K562 (cell line): ENCODE data around the gene AMPD1. TPM values are rescaled to one million over a fixed set of nuclear protein-coding genes. Genes with fewer than 3 reads are reported as not detected.

ENCODE experiments used
- AFF4 ChIP-seq: sonication (generic); formaldehyde crosslinking; IDR thresholded peaks from 2 replicates; pipeline ENCODE4 v1.8.0; 2023; ENCODE audit warnings: mild to moderate bottlenecking, missing genetic modification reagents
- BRD9 ChIP-seq: fragments of 450-650 bp; IDR thresholded peaks from 2 replicates; pipeline ENCODE4 v1.6.1; 2018; ENCODE audit warnings: low read depth; ENCODE audit not compliant: partially characterized antibody
- CBX3 ChIP-seq, 2 experiments: IDR thresholded peaks; 1 replicate in 1 of 2; 2 replicates in 1 of 2; pipeline ENCODE4 v1.6.1; 2012; ENCODE audit warnings: inconsistent platforms in 2 of 2, low read length in 2 of 2, borderline replicate concordance in 1 of 2, control low read depth in 1 of 2
- EHMT2 ChIP-seq: fragments of 450-650 bp; IDR thresholded peaks from 2 replicates; pipeline ENCODE4 v1.6.1; 2018; ENCODE audit warnings: antibody characterized with exemption
- ELF1 ChIP-seq: fragments of 200-800 bp; sonication (Bioruptor generic); IDR thresholded peaks from 2 replicates; pipeline ENCODE4 v1.6.1; 2016; ENCODE audit warnings: missing genetic modification characterization, missing compliant biosample characterization
- EP400 ChIP-seq: fragments of 450-650 bp; IDR thresholded peaks from 2 replicates; pipeline ENCODE4 v1.6.1; 2017; ENCODE audit warnings: antibody characterized with exemption, mild to moderate bottlenecking, moderate library complexity
- FIP1L1 ChIP-seq: fragments of 200-400 bp; formaldehyde crosslinking; IDR thresholded peaks from 2 replicates; pipeline ENCODE4 v1.6.1; 2018; ENCODE audit warnings: mild to moderate bottlenecking, low read depth, low read length; ENCODE audit not compliant: poor library complexity, severe bottlenecking
- FOXA1 ChIP-seq: fragments of 450-650 bp; IDR thresholded peaks from 2 replicates; pipeline ENCODE4 v1.6.1; 2016; ENCODE audit warnings: mild to moderate bottlenecking, borderline replicate concordance
- FUS ChIP-seq: fragments of 200-400 bp; formaldehyde crosslinking; optimal IDR thresholded peaks from 2 replicates; pipeline ENCODE3; 2017; ENCODE audit warnings: low read depth, low read length
- IRF1 ChIP-seq: sonication (generic); formaldehyde crosslinking; IDR thresholded peaks from 2 replicates; pipeline ENCODE4 v1.8.0; 2022; ENCODE audit warnings: missing genetic modification reagents, mild to moderate bottlenecking, borderline replicate concordance
- MAZ ChIP-seq, 2 experiments: fragments of 450-650 bp in 1 of 2; sonication (generic) in 1 of 2; formaldehyde crosslinking; IDR thresholded peaks in 1 of 2; conservative IDR thresholded peaks in 1 of 2; 2 replicates each; pipeline versions ENCODE4 v1.4.0 to v1.5.0; 2020; ENCODE audit warnings: mild to moderate bottlenecking in 1 of 2, missing genetic modification reagents in 1 of 2
- POLR2AphosphoS2 ChIP-seq: IDR thresholded peaks from 2 replicates; pipeline ENCODE4 v1.6.1; 2012; ENCODE audit warnings: low read length, improper control_type of control experiment
- RFX1 ChIP-seq: fragments of 450-650 bp; IDR thresholded peaks from 2 replicates; pipeline ENCODE4 v1.6.1; 2016; ENCODE audit warnings: mild to moderate bottlenecking, moderate library complexity
- XRCC3 ChIP-seq: fragments of 450-650 bp; IDR thresholded peaks from 2 replicates; pipeline ENCODE4 v1.6.1; 2017; ENCODE audit warnings: mild to moderate bottlenecking, moderate library complexity
- ZNF224 ChIP-seq: sonication (generic); formaldehyde crosslinking; IDR thresholded peaks from 2 replicates; pipeline ENCODE4 v1.8.0; 2022; ENCODE audit warnings: mild to moderate bottlenecking, missing genetic modification reagents
- ZNF232 ChIP-seq: sonication (generic); formaldehyde crosslinking; IDR thresholded peaks from 2 replicates; pipeline ENCODE4 v1.8.0; 2022; ENCODE audit warnings: mild to moderate bottlenecking, missing genetic modification reagents
- ZSCAN29 ChIP-seq: fragments of 450-650 bp; IDR thresholded peaks from 2 replicates; pipeline ENCODE4 v1.6.1; 2017
- polyA plus RNA-seq, 8 experiments: library from polyadenylated mRNA; depleted of rRNA in 4 of 8; stranded (reverse) in 5 of 8; unstranded in 3 of 8; fragments of >200 nt; fragmentation: Nextera tagmentation in 2 of 8; fragmentation: Illumina TruSeq in 1 of 8; extraction: Ambion mirVana in 2 of 8; extraction: Trizol in 1 of 8; gene quantifications; 2 replicates each; pipeline versions ENCODE4 v1.2.1 to v1.2.3, GENCODE V29; 2011 to 2014; ENCODE audit warnings: inconsistent platforms in 1 of 8, missing spikeins in 1 of 8
- total RNA-seq, 7 experiments: library from RNA; depleted of rRNA in 6 of 7; stranded (reverse); fragments of >200 nt in 6 of 7; fragmentation: Illumina TruSeq in 2 of 7; extraction: Trizol in 2 of 7; gene quantifications; 2 replicates each; pipeline versions ENCODE4 v1.2.1 to v1.2.3, GENCODE V29; 2011 to 2021; ENCODE audit warnings: low replicate concordance in 1 of 7
- TF ChIP-seq, protein P1 (sequence below): fragments of 450-650 bp; IDR thresholded peaks from 2 replicates; pipeline ENCODE4 v1.6.1; 2016; ENCODE audit warnings: mild to moderate bottlenecking
- TF ChIP-seq, protein P2 (sequence below): fragments of 250-450 bp; sonication (Bioruptor Pico); IDR thresholded peaks from 2 replicates; pipeline ENCODE4 v1.8.0; 2022; ENCODE audit warnings: inconsistent platforms, mild to moderate bottlenecking, moderate library complexity, borderline replicate concordance

Gene AMPD1
- total and polyA plus RNA-seq, 9 of the 15 experiments (the other 6 are each of a cell fraction or from before 2014, with no cell fraction given) = 0.04 to 0.17 TPM; not detected in 7

GRCh38 chr1:114716304-114717170, 21.2 kb upstream of the AMPD1 start, which contains the start of gene NRAS (continued):
- TF ChIP-seq AFF4 (CRISPR knock-in tag) (0 out of 2 replicates have a peak, but pooled peaks have one; percentile 59), RFX1 (no peak), XRCC3 (no peak), MAZ (CRISPR knock-in tag; conservative IDR thresholded peaks at IDR 0.05 in 1 of 2, IDR thresholded peaks at IDR 0.05 in 1 of 2) (peak; percentile 99 to 100), BRD9 (no peak), ZSCAN29 (no peak; the same call in 1 of the 2 replicates), POLR2AphosphoS2 (peak; percentile 99), FUS (no peak), EP400 (peak; percentile 100), ELF1 (peak; percentile 99), FIP1L1 (no peak), EHMT2 (no peak), IRF1 (no peak), CBX3 (IDR thresholded peaks at IDR 0.05; ENCODE audit: borderline replicate concordance in 1 of 2, low read length in 2 of 2) (peak in 1 of 2 experiments; percentile 53; a peak in 2 of 3 replicates), ZNF224 (CRISPR knock-in tag) (no peak), ZNF232 (no peak), FOXA1 (no peak)
- TF ChIP-seq, protein P1, sequence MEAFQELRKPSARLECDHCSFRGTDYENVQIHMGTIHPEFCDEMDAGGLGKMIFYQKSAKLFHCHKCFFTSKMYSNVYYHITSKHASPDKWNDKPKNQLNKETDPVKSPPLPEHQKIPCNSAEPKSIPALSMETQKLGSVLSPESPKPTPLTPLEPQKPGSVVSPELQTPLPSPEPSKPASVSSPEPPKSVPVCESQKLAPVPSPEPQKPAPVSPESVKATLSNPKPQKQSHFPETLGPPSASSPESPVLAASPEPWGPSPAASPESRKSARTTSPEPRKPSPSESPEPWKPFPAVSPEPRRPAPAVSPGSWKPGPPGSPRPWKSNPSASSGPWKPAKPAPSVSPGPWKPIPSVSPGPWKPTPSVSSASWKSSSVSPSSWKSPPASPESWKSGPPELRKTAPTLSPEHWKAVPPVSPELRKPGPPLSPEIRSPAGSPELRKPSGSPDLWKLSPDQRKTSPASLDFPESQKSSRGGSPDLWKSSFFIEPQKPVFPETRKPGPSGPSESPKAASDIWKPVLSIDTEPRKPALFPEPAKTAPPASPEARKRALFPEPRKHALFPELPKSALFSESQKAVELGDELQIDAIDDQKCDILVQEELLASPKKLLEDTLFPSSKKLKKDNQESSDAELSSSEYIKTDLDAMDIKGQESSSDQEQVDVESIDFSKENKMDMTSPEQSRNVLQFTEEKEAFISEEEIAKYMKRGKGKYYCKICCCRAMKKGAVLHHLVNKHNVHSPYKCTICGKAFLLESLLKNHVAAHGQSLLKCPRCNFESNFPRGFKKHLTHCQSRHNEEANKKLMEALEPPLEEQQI = peak; percentile 74; the same call in 1 of the 2 replicates
- TF ChIP-seq, protein P2, sequence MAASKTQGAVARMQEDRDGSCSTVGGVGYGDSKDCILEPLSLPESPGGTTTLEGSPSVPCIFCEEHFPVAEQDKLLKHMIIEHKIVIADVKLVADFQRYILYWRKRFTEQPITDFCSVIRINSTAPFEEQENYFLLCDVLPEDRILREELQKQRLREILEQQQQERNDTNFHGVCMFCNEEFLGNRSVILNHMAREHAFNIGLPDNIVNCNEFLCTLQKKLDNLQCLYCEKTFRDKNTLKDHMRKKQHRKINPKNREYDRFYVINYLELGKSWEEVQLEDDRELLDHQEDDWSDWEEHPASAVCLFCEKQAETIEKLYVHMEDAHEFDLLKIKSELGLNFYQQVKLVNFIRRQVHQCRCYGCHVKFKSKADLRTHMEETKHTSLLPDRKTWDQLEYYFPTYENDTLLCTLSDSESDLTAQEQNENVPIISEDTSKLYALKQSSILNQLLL = no peak
